GM12874 (cell line): ENCODE results near the gene ARMCX5.

Experiments used
- TF ChIP-seq, protein P1 (sequence below): IDR thresholded peaks from 2 replicates; pipeline ENCODE4 v1.5.1; 2011; ENCODE audit warnings: low read depth, mild to moderate bottlenecking, control low read depth, low read length, moderate library complexity; ENCODE audit not compliant: insufficient read depth

Gene ARMCX5

DNA sequence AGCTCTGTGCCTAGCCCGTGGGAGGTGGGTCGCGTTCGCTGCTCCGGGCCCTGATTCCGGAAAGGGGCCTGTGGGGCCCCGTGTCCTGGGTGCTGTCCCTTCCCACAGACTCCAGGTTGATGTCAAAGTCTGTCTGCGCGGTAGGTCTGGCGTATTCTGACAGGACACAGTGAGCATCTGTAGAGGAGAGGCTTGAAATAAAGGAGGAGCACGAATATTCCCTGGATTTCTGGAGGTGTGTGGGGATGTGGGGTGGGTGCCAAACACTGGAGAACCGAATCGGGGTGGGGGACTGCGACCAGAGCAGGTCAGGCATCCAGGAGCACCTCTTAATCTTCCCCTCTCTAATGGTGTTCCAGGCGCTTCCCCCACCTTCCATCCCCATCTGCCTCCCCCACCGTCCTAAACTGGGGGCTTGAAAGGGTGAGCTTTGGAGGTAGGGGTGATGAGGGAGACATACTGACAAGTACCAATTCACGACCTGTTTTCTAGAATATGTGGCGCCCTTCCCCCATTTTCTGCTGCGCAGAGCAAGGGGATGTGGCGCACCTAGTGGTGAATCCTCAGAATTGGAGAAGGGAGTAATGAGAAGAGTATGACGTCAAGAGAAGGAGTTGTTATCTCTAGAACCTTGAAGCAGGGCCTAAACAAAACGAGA is 52.8 kb downstream of the ARMCX5 start:
- TF ChIP-seq, protein P1, sequence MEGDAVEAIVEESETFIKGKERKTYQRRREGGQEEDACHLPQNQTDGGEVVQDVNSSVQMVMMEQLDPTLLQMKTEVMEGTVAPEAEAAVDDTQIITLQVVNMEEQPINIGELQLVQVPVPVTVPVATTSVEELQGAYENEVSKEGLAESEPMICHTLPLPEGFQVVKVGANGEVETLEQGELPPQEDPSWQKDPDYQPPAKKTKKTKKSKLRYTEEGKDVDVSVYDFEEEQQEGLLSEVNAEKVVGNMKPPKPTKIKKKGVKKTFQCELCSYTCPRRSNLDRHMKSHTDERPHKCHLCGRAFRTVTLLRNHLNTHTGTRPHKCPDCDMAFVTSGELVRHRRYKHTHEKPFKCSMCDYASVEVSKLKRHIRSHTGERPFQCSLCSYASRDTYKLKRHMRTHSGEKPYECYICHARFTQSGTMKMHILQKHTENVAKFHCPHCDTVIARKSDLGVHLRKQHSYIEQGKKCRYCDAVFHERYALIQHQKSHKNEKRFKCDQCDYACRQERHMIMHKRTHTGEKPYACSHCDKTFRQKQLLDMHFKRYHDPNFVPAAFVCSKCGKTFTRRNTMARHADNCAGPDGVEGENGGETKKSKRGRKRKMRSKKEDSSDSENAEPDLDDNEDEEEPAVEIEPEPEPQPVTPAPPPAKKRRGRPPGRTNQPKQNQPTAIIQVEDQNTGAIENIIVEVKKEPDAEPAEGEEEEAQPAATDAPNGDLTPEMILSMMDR: no peak
